ENCODE results near the gene OCIAD2. TPM values are rescaled to one million over a fixed set of nuclear protein-coding genes. Genes with fewer than 3 reads are reported as not detected.

OCIAD2 gene
- total and polyA plus RNA-seq, 2 of the 4 experiments (the other 2 are of a cell fraction): 16.5 to 21.4 TPM

GRCh38 chr4:48912349-48912748 lies 5.8 kb upstream of the OCIAD2 start:
- POLR2A ChIA-PET (ENCODE audit: unreplicated experiment): interaction anchor here (0.5 kb wide), 1 partner anchor 132 kb away, joined by 3 read pairs; no protein-coding TSS in a partner anchor
- ATAC-seq (ENCODE audit: low read depth) (no peak), DNase-seq (no peak)
- CTCF ChIA-PET: no interaction called here
- no peak overlapping the region for H4K5ac ChIP-seq (ENCODE audit: low read depth, low read length)
- in situ Hi-C loops (cut with MboI; ENCODE audit: low sequenced_read_pairs): no loop called here
- H3K14ac ChIP-seq (replicated peaks; ENCODE audit: low read depth, low read length): peak overlapping the region; percentile 17; the same call in 1 of the 2 replicates
- H4K91ac ChIP-seq (ENCODE audit: insufficient read depth, low read depth, low read length): no peak overlapping the region
- dilution Hi-C loops (cut with HindIII; ENCODE audit: low sequenced_read_pairs, unreplicated experiment): no loop called here
- peak overlapping the region; percentile 77; the same call in 1 of the 2 replicates for H2AK5ac ChIP-seq (ENCODE audit: low read depth, low read length)
- no peak overlapping the region for H3K18ac ChIP-seq (ENCODE audit: low read depth, low read length)
- no peak overlapping the region for H3K4me2 ChIP-seq (ENCODE audit: low read depth, low read length)
- H2BK5ac ChIP-seq (ENCODE audit: low read depth, low read length, poor library complexity, severe bottlenecking): no peak overlapping the region
- H2AFZ ChIP-seq (replicated peaks; ENCODE audit: low read length, poor library complexity): no peak overlapping the region
- intact Hi-C loops (cut with micrococcal nuclease): no loop called here
- no peaks in the 10 kb centered on the region for H4K20me1 ChIP-seq (ENCODE audit: insufficient read depth, low read length)
- H2BK15ac ChIP-seq (ENCODE audit: low read depth, low read length): 0 out of 3 replicates have a peak overlapping the region, but pooled peaks have one; percentile 2
- TF ChIP-seq POLR2A (IDR thresholded peaks at IDR 0.05; ENCODE audit: low read depth, low read length) (no peak), MAZ (IDR thresholded peaks at IDR 0.05; ENCODE audit: borderline replicate concordance, low read depth, low read length) (no peak), CEBPB (IDR thresholded peaks at IDR 0.05; ENCODE audit: low read depth, low read length) (no peak), ELK1 (IDR thresholded peaks at IDR 0.05; ENCODE audit: borderline replicate concordance, low read depth, low read length) (no peak), NFE2L2 (IDR thresholded peaks at IDR 0.05; ENCODE audit: low read depth, low read length) (no peak), CHD1 (IDR thresholded peaks at IDR 0.05; ENCODE audit: low read depth, low read length) (no peak), BHLHE40 (IDR thresholded peaks at IDR 0.05; ENCODE audit: low read depth, low read length) (no peak), RAD21 (IDR thresholded peaks at IDR 0.05; ENCODE audit: low read length) (no peak), FOS (IDR thresholded peaks at IDR 0.05; ENCODE audit: low read depth, low read length) (no peak)
- H2BK20ac ChIP-seq (ENCODE audit: low read depth, low read length): peak overlapping the region; percentile 5; the same call in 1 of the 2 replicates
- H3K4ac ChIP-seq (ENCODE audit: low read depth, low read length): 0 out of 2 replicates have a peak overlapping the region, but pooled peaks have one; percentile 34
- H3K27me3 ChIP-seq (ENCODE audit: control insufficient read depth, insufficient read depth, low read length): no peaks in the 10 kb centered on the region
- no TSS peak for BruUV-seq (replicated peaks)
- H3K23ac ChIP-seq (ENCODE audit: low read depth, low read length): no peak overlapping the region
- no peak overlapping the region for H3K9ac ChIP-seq (ENCODE audit: low read depth, low read length)
- no peak overlapping the region for H3K56ac ChIP-seq (ENCODE audit: extremely low read depth, insufficient read depth, low read length)
- H3K9me3 ChIP-seq (ENCODE audit: control insufficient read depth, insufficient read depth, low read length): no peaks in the 10 kb centered on the region
- peaks cover 2% of the 10 kb centered on the region; the same call in 1 of the 2 replicates for H3K4me1 ChIP-seq (ENCODE audit: control insufficient read depth, insufficient read depth, low read length)
- no CpG with 5 or more reads among the region's 2 CpGs for WGBS, 2 experiments (ENCODE audit: extremely low coverage in 2 of 2, insufficient read length in 1 of 2)
- H3K36me3 ChIP-seq (ENCODE audit: control insufficient read depth, insufficient read depth, low read length): no peaks in the 10 kb centered on the region
- no peak overlapping the region for H3K4me3 ChIP-seq (ENCODE audit: insufficient read depth, low read depth, low read length)
- H4K8ac ChIP-seq (ENCODE audit: low read depth in 2 of 2, low read length in 2 of 2): no peak overlapping the region
- H3K79me1 ChIP-seq (ENCODE audit: low read depth in 1 of 2, low read length in 2 of 2): no peaks in the 10 kb centered on the region
- no peak overlapping the region for H3K27ac ChIP-seq (ENCODE audit: insufficient read depth, low read length)
- no peak overlapping the region for H2AK9ac ChIP-seq (replicated peaks; ENCODE audit: low read depth, low read length, poor library complexity)
- H3K9me1 ChIP-seq (ENCODE audit: insufficient read depth, low read length): no peaks in the 10 kb centered on the region; the same call in none of the 2 replicates
- 0 out of 2 replicates have a peak overlapping the region, but pooled peaks have one; percentile 11 for H2BK120ac ChIP-seq (ENCODE audit: low read depth, low read length)
